HepG2 (cell line): ENCODE measurements around the gene MYL9. TPM values are rescaled to one million over a fixed set of nuclear protein-coding genes. Genes with fewer than 3 reads are reported as not detected.
A peak's percentile ranks its signal among the peaks of the same experiment; 100 is the strongest.

Experiments used
- AKNA ChIP-seq: sonication (generic); formaldehyde crosslinking; IDR thresholded peaks from 2 replicates; pipeline ENCODE4 v1.4.0; 2020; ENCODE audit warnings: missing genetic modification reagents, borderline replicate concordance
- FUBP1 ChIP-seq: sonication (generic); formaldehyde crosslinking; IDR thresholded peaks from 2 replicates; pipeline ENCODE4 v1.5.1; 2020; ENCODE audit warnings: missing genetic modification reagents, mild to moderate bottlenecking, borderline replicate concordance
- GABPB1 ChIP-seq: IDR thresholded peaks from 2 replicates; pipeline ENCODE4 v1.6.1; 2016; ENCODE audit warnings: mild to moderate bottlenecking, missing genetic modification reagents, moderate library complexity, missing compliant biosample characterization
- IRF1 ChIP-seq: sonication (generic); formaldehyde crosslinking; IDR thresholded peaks from 2 replicates; pipeline ENCODE4 v1.4.0; 2020; ENCODE audit warnings: low read depth, mild to moderate bottlenecking, missing genetic modification reagents
- IRX3 ChIP-seq: sonication (generic); formaldehyde crosslinking; IDR thresholded peaks from 2 replicates; pipeline ENCODE4 v1.8.1; 2023; ENCODE audit warnings: mild to moderate bottlenecking, low read depth, missing genetic modification reagents, borderline replicate concordance
- KAT8 ChIP-seq: IDR thresholded peaks from 2 replicates; pipeline ENCODE4 v1.6.1; 2016; ENCODE audit warnings: missing genetic modification reagents, missing compliant biosample characterization
- KDM5B ChIP-seq: sonication (generic); formaldehyde crosslinking; IDR thresholded peaks from 2 replicates; pipeline ENCODE4 v1.4.0; 2020; ENCODE audit warnings: missing genetic modification reagents, mild to moderate bottlenecking, borderline replicate concordance
- MBNL3 ChIP-seq: fragments of 250-450 bp; sonication (Bioruptor Pico); conservative IDR thresholded peaks from 2 replicates; pipeline ENCODE4 v1.8.0; 2022; ENCODE audit warnings: mild to moderate bottlenecking, inconsistent platforms
- NONO ChIP-seq, 2 experiments: fragments of 450-650 bp in 1 of 2; sonication (generic) in 1 of 2; formaldehyde crosslinking in 1 of 2; IDR thresholded peaks in 1 of 2; conservative IDR thresholded peaks in 1 of 2; 2 replicates each; pipeline versions ENCODE4 v1.6.1 to v1.8.0; 2017 to 2022; ENCODE audit warnings: mild to moderate bottlenecking in 1 of 2, missing genetic modification reagents in 1 of 2, moderate library complexity in 1 of 2
- PHF5A ChIP-seq: IDR thresholded peaks from one replicate; pipeline ENCODE4 v1.6.1; 2018; ENCODE audit warnings: low read depth, missing genetic modification reagents; ENCODE audit not compliant: unreplicated experiment
- POLR2G ChIP-seq: fragments of 200-400 bp; formaldehyde crosslinking; IDR thresholded peaks from 2 replicates; pipeline ENCODE4 v1.6.1; 2018; ENCODE audit warnings: mild to moderate bottlenecking, low read depth, low read length, moderate library complexity
- RFX3 ChIP-seq: IDR thresholded peaks from 2 replicates; pipeline ENCODE4 v1.6.1; 2016; ENCODE audit warnings: missing biosample characterization, missing genetic modification reagents
- SKI ChIP-seq: fragments of 450-650 bp; IDR thresholded peaks from one replicate; pipeline ENCODE4 v1.6.1; 2018; ENCODE audit warnings: mild to moderate bottlenecking; ENCODE audit not compliant: partially characterized antibody
- ZBTB21 ChIP-seq: sonication (generic); formaldehyde crosslinking; IDR thresholded peaks from 2 replicates; pipeline ENCODE4 v1.4.0; 2020; ENCODE audit warnings: missing genetic modification reagents
- ZNF276 ChIP-seq: sonication (generic); formaldehyde crosslinking; IDR thresholded peaks from 2 replicates; pipeline ENCODE4 v1.4.0; 2020; ENCODE audit warnings: mild to moderate bottlenecking, low read depth, missing genetic modification reagents
- ZNF430 ChIP-seq: sonication (generic); formaldehyde crosslinking; IDR thresholded peaks from 2 replicates; pipeline ENCODE4 v1.9.0; 2021; ENCODE audit warnings: mild to moderate bottlenecking, missing genetic modification reagents
- ZNF496 ChIP-seq: sonication (generic); formaldehyde crosslinking; IDR thresholded peaks from 2 replicates; pipeline ENCODE4 v1.8.1; 2023; ENCODE audit warnings: mild to moderate bottlenecking, moderate library complexity, missing genetic modification reagents; ENCODE audit not compliant: insufficient replicate concordance
- ZNF547 ChIP-seq: sonication (generic); formaldehyde crosslinking; IDR thresholded peaks from 2 replicates; pipeline ENCODE4 v1.5.1; 2020; ENCODE audit warnings: mild to moderate bottlenecking, missing genetic modification reagents
- ZNF556 ChIP-seq: sonication (generic); formaldehyde crosslinking; IDR thresholded peaks from 2 replicates; pipeline ENCODE4 v1.4.0; 2020; ENCODE audit warnings: mild to moderate bottlenecking, missing genetic modification reagents, borderline replicate concordance
- polyA plus RNA-seq, 8 experiments: library from polyadenylated mRNA; depleted of rRNA in 3 of 8; stranded (reverse) in 7 of 8; unstranded in 1 of 8; fragments of >200 nt; fragmentation: Illumina TruSeq in 4 of 8; extraction: Trizol in 4 of 8; gene quantifications; 2 replicates each; pipeline versions ENCODE4 v1.2.1 to v1.2.3, GENCODE V29; 2011 to 2016; ENCODE audit warnings: low read depth in 4 of 8, missing spikeins in 1 of 8, mixed read lengths in 1 of 8; ENCODE audit not compliant: insufficient read depth in 1 of 8
- total RNA-seq, 5 experiments: library from RNA; depleted of rRNA; stranded (reverse); fragments of >200 nt; fragmentation: Illumina TruSeq; extraction: Trizol; gene quantifications; 2 replicates each; pipeline ENCODE4 v1.2.3, GENCODE V29; 2016; ENCODE audit warnings: low read depth in 1 of 5

The MYL9 gene
- total and polyA plus RNA-seq, 2 of the 13 experiments (the other 11 are each of a cell fraction or from before 2014, with no cell fraction given), result 0.87 to 2.2 TPM

GRCh38 chr20:36574366-36575135 is 33.2 kb downstream of the MYL9 start (continued):
- TF ChIP-seq ZNF276 (no peak; the same call in 1 of the 2 replicates), IRX3 (no peak), GABPB1 (CRISPR knock-in tag) (peak; percentile 70; the same call in 1 of the 2 replicates), KDM5B (peak; percentile 97), NONO (IDR thresholded peaks at IDR 0.05) (no peak), NONO (CRISPR knock-in tag; conservative IDR thresholded peaks at IDR 0.05) (peak; percentile 87), FUBP1 (CRISPR knock-in tag) (no peak), MBNL3 (CRISPR knock-in tag) (no peak), PHF5A (CRISPR knock-in tag) (peak; percentile 34), ZNF556 (CRISPR knock-in tag) (no peak; the same call in 1 of the 2 replicates), AKNA (no peak), ZNF496 (no peak), ZNF547 (CRISPR knock-in tag) (peak; percentile 87; the same call in 1 of the 2 replicates), KAT8 (CRISPR knock-in tag) (peak; percentile 53; the same call in 1 of the 2 replicates), POLR2G (peak; percentile 75), ZBTB21 (no peak), RFX3 (CRISPR knock-in tag) (no peak), IRF1 (peak; percentile 38; the same call in 1 of the 2 replicates), SKI (peak; percentile 49), ZNF430 (no peak; the same call in 1 of the 2 replicates)
